Endothelial cell of umbilical vein (primary cell): ENCODE results near the gene CNTN5. TPM values are rescaled to one million over a fixed set of nuclear protein-coding genes. Genes with fewer than 3 reads are reported as not detected.

Experiments used
- BruUV-seq: library from RNA; stranded (reverse); fragments of 400-500 nt; replicated peaks from 2 replicates; lab custom pipeline; 2021; lab: Mats Ljungman, UMichigan
- CTCF ChIA-PET: fragments of 300-600, 350-600 bp; sonication (Branson Sonifier 250); formaldehyde crosslinking; loops from one replicate; lab custom pipeline; 2021; ENCODE audit warnings: antibody characterized with exemption, inconsistent platforms; lab: Charles Lee
- POLR2A ChIA-PET: fragments of 300-600, 350-600 bp; sonication (Branson Sonifier 250); formaldehyde crosslinking; loops from one replicate; lab custom pipeline; 2021; ENCODE audit warnings: antibody characterized with exemption, inconsistent platforms; lab: Charles Lee
- DNase-seq: peaks from one replicate; pipeline ENCODE4 v3.0.0-alpha.2; 2011; ENCODE audit warnings: low read depth, low spot score
- FAIRE-seq: peaks from 2 replicates; lab custom pipeline; 2011; peaks lifted over from hg19 to GRCh38; lab: Jason Lieb, UNC
- H2AFZ ChIP-seq: 2 replicates; pipeline ENCODE4 v1.6.0; 2012; ENCODE audit warnings: low read depth, low read length, control low read depth, inconsistent platforms
- H3K27ac ChIP-seq: 2 replicates; pipeline ENCODE4 v1.5.1; 2011; ENCODE audit warnings: low read depth, mild to moderate bottlenecking, control low read depth, low read length, moderate library complexity; ENCODE audit not compliant: insufficient read depth
- H3K27me3 ChIP-seq, 2 experiments: 2 replicates each; pipeline versions ENCODE4 v1.6.0 to v1.6.1; 2011; ENCODE audit warnings: low read length in 2 of 2, mixed read lengths in 1 of 2; ENCODE audit not compliant: control insufficient read depth in 2 of 2, insufficient read depth in 2 of 2
- H3K36me3 ChIP-seq, 2 experiments: 2 replicates in 1 of 2; 3 replicates in 1 of 2; pipeline ENCODE4 v1.5.1; 2011; ENCODE audit warnings: low read length in 2 of 2, mild to moderate bottlenecking in 1 of 2, moderate library complexity in 1 of 2; ENCODE audit not compliant: control insufficient read depth in 2 of 2, insufficient read depth in 2 of 2; ENCODE audit errors: extremely low read depth in 1 of 2
- H3K4me1 ChIP-seq: 3 replicates; pipeline ENCODE4 v1.5.1; 2011; ENCODE audit warnings: mild to moderate bottlenecking, low read length; ENCODE audit not compliant: control insufficient read depth, insufficient read depth; ENCODE audit errors: extremely low read depth
- H3K4me2 ChIP-seq: 2 replicates; pipeline ENCODE4 v1.6.1; 2011; ENCODE audit warnings: low read length, control low read depth, mixed read lengths; ENCODE audit not compliant: insufficient read depth
- H3K4me3 ChIP-seq, 3 experiments: fragments of 200-600 bp in 1 of 3; sonication (generic), shearing (Covaris generic) in 1 of 3; replicated peaks in 1 of 3; 2 replicates each; pipeline ENCODE4 v1.5.1; 2011 to 2016; ENCODE audit warnings: control low read depth in 3 of 3, low read length in 3 of 3, mild to moderate bottlenecking in 2 of 3, inconsistent platforms in 1 of 3, low read depth in 1 of 3, moderate library complexity in 1 of 3; ENCODE audit not compliant: insufficient read depth in 1 of 3
- H3K79me2 ChIP-seq: 2 replicates; pipeline ENCODE4 v1.6.0; 2012; ENCODE audit warnings: low read length, inconsistent platforms; ENCODE audit not compliant: control insufficient read depth, insufficient read depth
- H3K9ac ChIP-seq: replicated peaks from 2 replicates; pipeline ENCODE3; 2011; ENCODE audit warnings: low read length, control low read depth; ENCODE audit not compliant: insufficient read depth; ENCODE audit errors: extremely low read depth
- H3K9me1 ChIP-seq: replicated peaks from 3 replicates; pipeline ENCODE4 v1.6.0; 2011; ENCODE audit warnings: mild to moderate bottlenecking, low read length; ENCODE audit not compliant: control insufficient read depth, insufficient read depth; ENCODE audit errors: extremely low read depth
- H3K9me3 ChIP-seq: replicated peaks from 2 replicates; pipeline ENCODE4 v1.5.1; 2012; ENCODE audit warnings: low read length, inconsistent platforms; ENCODE audit not compliant: control insufficient read depth, insufficient read depth
- H4K20me1 ChIP-seq: replicated peaks from 2 replicates; pipeline ENCODE3; 2011; ENCODE audit warnings: mild to moderate bottlenecking, low read length; ENCODE audit not compliant: control insufficient read depth, insufficient read depth; ENCODE audit errors: extremely low read depth
- CTCF ChIP-seq, 2 donors: IDR thresholded peaks; 1 replicate in 1 of 2; 2 replicates in 1 of 2; pipeline ENCODE4 v1.5.1; 2011; ENCODE audit warnings: low read length in 2 of 2, mild to moderate bottlenecking in 2 of 2, moderate library complexity in 2 of 2, control low read depth in 1 of 2, inconsistent platforms in 1 of 2, low read depth in 1 of 2; ENCODE audit not compliant: insufficient read depth in 1 of 2; ENCODE audit errors: extremely low read depth in 1 of 2
- EZH2 ChIP-seq: IDR thresholded peaks from 2 replicates; pipeline ENCODE4 v1.6.1; 2012; ENCODE audit warnings: borderline replicate concordance, low read depth, mild to moderate bottlenecking, moderate library complexity, low read length, inconsistent platforms; ENCODE audit not compliant: severe bottlenecking
- FOS ChIP-seq: IDR thresholded peaks from 2 replicates; pipeline ENCODE4 v1.6.1; 2011; ENCODE audit warnings: mild to moderate bottlenecking, low read length, moderate library complexity, borderline replicate concordance; ENCODE audit not compliant: insufficient read depth
- GATA2 ChIP-seq: IDR thresholded peaks from 2 replicates; pipeline ENCODE4 v1.7.0; 2011; ENCODE audit warnings: low read depth, mild to moderate bottlenecking, moderate library complexity, mixed read lengths, low read length; ENCODE audit not compliant: insufficient read length, insufficient read depth
- JUN ChIP-seq: IDR thresholded peaks from 2 replicates; pipeline ENCODE4 v1.6.1; 2011; ENCODE audit warnings: borderline replicate concordance, low read depth; ENCODE audit not compliant: insufficient read length, insufficient read depth
- MAX ChIP-seq: IDR thresholded peaks from 2 replicates; pipeline ENCODE4 v1.6.1; 2011; ENCODE audit not compliant: insufficient read depth, insufficient read length
- MYC ChIP-seq: IDR thresholded peaks from one replicate; pipeline ENCODE4 v1.6.1; 2011; ENCODE audit warnings: mild to moderate bottlenecking, low read depth, low read length
- POLR2A ChIP-seq: IDR thresholded peaks from 2 replicates; pipeline ENCODE4 v1.6.1; 2012; ENCODE audit warnings: low read depth, mild to moderate bottlenecking, control low read depth, low read length
- POLR2AphosphoS5 ChIP-seq: IDR thresholded peaks from 2 replicates; pipeline ENCODE4 v1.6.1; 2012; ENCODE audit warnings: low read depth, mild to moderate bottlenecking, control low read depth, low read length, moderate library complexity; ENCODE audit not compliant: insufficient read depth
- dilution Hi-C: fragments of 300-500 bp; cut with MboI; formaldehyde crosslinking; loops from one replicate; pipeline ENCODE4 v1.15.0; 2019; ENCODE audit warnings: low sequenced_read_pairs; ENCODE audit not compliant: extremely low pct_ligation_motif_present
- intact Hi-C: fragments of 100-400 bp; cut with micrococcal nuclease; formaldehyde crosslinking; loops from one replicate; pipeline ENCODE4 v1.10.0; 2022
- polyA plus RNA-seq, 4 experiments: library from polyadenylated mRNA; depleted of rRNA in 3 of 4; stranded (reverse) in 3 of 4; unstranded in 1 of 4; fragments of >200 nt; gene quantifications; 2 replicates each; pipeline versions ENCODE4 v1.2.1 to v1.2.3, GENCODE V29; 2011 to 2012; ENCODE audit warnings: missing spikeins in 1 of 4
- total RNA-seq: library from RNA; stranded (reverse); gene quantifications from 2 replicates; pipeline ENCODE4 v1.2.3, GENCODE V29; 2021

Gene CNTN5
- total and polyA plus RNA-seq, 2 donors (not counting 3 experiments of a cell fraction or from before 2014, with no cell fraction given), result not detected

- FAIRE-seq, result no peak
- Histone ChIP-seq H3K9me3 (peaks cover 3% of the 10 kb centered on the region), H3K79me2 (no peaks in the 10 kb centered on the region), H3K4me1 (no peaks in the 10 kb centered on the region), H3K36me3 (no peaks in the 10 kb centered on the region), H3K9ac (no peak overlapping the region), H3K27me3 (no peaks in the 10 kb centered on the region), H2AFZ (no peak overlapping the region), H3K9me1 (no peaks in the 10 kb centered on the region), H4K20me1 (no peaks in the 10 kb centered on the region), H3K4me2 (no peak overlapping the region), H3K27ac (no peak overlapping the region), H3K4me3 (no peak overlapping the region)
- BruUV-seq, result no TSS peak
- no peak for DNase-seq
- dilution Hi-C loops (no loop called here), intact Hi-C loops (no loop called here)
- TF ChIP-seq EZH2 (no peak), FOS (no peak), GATA2 (no peak), MAX (no peak), JUN (no peak), CTCF (IDR thresholded peaks at IDR 0.05; ENCODE audit: extremely low read depth in 1 of 2, insufficient read depth in 1 of 2, low read depth in 1 of 2, low read length in 2 of 2) (no peak), POLR2AphosphoS5 (no peak), MYC (no peak), POLR2A (no peak)
- ChIA-PET POLR2A (no interaction called here), CTCF (no interaction called here)
These were observed 514.1 kb downstream of the CNTN5 start for GRCh38 chr11:99534812-99535211.
